HCT116 (cell line): ENCODE data around the gene LMNA.

Experiments used
- CTCF ChIP-seq, 3 experiments: fragments of 200-600 bp in 1 of 3; sonication (generic) in 1 of 3; IDR thresholded peaks in 2 of 3; conservative IDR thresholded peaks in 1 of 3; 2 replicates each; pipeline ENCODE4 v1.5.1; 2012 to 2017; ENCODE audit warnings: low read depth in 2 of 3, low read length in 2 of 3, antibody characterized with exemption in 1 of 3, borderline replicate concordance in 1 of 3, control low read depth in 1 of 3, mild to moderate bottlenecking in 1 of 3, mixed read lengths in 1 of 3, mixed run types in 1 of 3, moderate library complexity in 1 of 3; ENCODE audit not compliant: insufficient read depth in 1 of 3
- EGR1 ChIP-seq: IDR thresholded peaks from 2 replicates; pipeline ENCODE4 v1.6.1; 2012; ENCODE audit warnings: low read depth

- TF ChIP-seq EGR1 (no peak), CTCF (IDR thresholded peaks at IDR 0.05 in 2 of 3, conservative IDR thresholded peaks at IDR 0.05 in 1 of 3; ENCODE audit: borderline replicate concordance in 1 of 3, insufficient read depth in 1 of 3, low read depth in 2 of 3, low read length in 2 of 3) (no peak)
These were observed 43.0 kb downstream of the LMNA start for GRCh38 chr1:156157506-156157905.
